Stimulated activated CD4-positive, alpha-beta T cell treated with anti-CD3 and anti-CD28 coated beads, Interleukin-4, amount 100 ng/mL, for 24 hours (primary cell): ENCODE data around the gene SULF2.

Source experiments
- DNase-seq: peaks from one replicate; pipeline ENCODE4 v3.0.0-alpha.2; 2020

The SULF2 gene

DNA sequence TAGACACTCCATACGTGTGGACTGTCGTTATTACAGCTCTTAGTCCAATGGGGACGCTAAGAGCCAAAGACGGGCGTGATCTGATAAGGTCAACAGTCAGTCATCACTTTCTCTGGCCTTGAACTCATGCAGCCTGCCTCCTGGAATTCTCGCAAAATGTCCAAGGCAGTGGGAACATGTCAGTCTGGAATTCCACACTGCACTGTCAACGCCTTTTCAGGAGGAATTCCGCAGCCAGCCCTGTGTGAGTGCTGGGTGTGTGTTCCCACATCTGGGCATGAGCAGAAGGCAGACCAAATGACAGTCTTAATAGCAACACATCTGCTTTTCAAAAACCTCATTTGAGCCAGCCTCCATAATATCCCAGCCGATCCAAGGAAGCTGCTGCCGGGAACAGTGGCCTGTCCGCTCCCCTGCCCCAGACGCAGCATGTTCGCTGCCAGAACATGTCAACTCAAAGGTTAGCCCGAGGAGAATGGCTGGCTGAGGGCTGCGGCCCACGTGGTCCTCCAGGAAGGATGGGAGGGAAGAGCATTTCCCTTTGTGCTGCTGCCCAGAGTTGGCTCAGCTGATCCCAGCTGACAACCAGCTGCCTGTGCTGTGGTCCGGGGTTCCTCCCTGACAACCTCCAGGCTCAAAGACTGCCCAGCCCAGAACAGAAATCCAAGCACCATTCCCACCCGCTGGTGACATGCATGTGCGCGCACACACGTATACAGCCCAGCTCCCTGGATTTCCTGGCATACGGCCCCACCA lies 103.1 kb downstream of the SULF2 start:
- no peak for DNase-seq

DNA sequence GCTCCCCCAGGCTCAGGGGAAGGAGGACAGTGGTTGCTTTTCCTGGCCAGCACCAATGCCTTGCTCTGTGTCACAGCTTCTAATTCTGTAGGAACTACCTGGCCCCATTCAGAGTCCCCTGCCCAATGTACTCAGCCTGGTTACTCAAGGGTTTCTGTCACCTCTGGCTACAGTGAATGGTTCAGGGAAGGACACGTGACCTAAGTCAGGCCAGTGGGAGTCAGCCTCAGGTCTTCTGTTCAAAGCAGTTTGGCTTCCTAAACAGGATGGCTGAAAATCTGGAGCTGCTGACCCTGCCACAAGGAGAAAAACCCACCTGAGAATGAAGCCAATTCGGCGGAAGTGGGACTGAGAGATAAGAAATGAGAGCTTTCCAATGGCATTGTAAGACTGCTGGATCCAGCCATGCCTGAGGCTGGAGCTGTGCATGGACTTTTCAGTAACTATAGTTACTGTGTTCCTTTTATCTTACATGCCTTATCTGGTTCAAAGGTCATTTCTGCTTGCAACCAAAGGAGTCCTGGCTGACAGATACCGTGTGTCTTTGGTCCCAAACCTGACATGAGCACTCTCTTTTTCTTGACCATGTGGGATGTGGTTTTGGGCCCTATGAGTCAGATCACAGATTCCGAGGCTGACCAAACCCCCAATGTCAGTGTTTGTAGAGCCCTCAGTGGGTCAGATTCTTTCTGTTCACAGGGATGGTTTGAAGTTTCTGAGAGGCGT lies 104.3 kb downstream of the SULF2 start:
- no peak for DNase-seq

DNA sequence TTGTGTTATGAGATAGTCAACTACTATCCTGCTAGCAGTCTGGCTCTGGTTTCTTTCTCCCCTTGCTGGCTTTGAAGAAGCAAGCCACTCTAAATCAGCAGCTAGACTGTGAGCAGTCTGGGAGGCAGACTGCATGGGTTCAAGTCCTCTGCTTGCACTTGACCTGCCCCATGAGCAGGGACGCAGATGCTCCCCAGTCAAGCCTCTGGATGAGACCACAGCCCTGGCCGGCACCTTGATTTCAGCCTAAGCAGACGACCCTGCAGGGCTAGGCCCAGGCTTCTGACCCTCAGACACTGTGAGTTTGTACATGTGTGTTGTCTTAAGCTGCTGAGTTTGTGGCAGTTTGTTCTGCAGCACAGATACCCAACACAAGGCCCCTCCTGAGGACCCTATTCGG lies 105.8 kb downstream of the SULF2 start:
- DNase-seq, result no peak

DNA sequence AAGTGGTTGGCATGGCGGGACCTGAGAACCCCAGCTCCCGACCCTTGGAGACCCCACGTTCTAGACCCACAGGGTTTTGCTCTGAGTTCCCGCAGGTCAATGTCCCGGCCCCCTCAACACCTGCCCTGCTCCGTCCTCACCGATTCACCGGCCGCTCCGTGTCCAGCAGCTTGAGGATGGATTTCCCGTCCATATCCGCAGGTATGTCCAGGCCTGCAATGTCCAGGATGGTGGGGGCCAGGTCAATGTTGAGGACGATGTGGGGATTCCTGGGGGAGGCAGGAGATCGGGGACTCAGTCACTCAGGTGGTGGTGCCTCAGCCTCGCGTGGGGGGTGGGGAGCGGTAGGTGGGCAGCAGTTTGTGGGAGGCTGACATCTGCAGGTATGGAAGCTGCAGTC lies 106.7 kb downstream of the SULF2 start:
- no peak for DNase-seq

DNA sequence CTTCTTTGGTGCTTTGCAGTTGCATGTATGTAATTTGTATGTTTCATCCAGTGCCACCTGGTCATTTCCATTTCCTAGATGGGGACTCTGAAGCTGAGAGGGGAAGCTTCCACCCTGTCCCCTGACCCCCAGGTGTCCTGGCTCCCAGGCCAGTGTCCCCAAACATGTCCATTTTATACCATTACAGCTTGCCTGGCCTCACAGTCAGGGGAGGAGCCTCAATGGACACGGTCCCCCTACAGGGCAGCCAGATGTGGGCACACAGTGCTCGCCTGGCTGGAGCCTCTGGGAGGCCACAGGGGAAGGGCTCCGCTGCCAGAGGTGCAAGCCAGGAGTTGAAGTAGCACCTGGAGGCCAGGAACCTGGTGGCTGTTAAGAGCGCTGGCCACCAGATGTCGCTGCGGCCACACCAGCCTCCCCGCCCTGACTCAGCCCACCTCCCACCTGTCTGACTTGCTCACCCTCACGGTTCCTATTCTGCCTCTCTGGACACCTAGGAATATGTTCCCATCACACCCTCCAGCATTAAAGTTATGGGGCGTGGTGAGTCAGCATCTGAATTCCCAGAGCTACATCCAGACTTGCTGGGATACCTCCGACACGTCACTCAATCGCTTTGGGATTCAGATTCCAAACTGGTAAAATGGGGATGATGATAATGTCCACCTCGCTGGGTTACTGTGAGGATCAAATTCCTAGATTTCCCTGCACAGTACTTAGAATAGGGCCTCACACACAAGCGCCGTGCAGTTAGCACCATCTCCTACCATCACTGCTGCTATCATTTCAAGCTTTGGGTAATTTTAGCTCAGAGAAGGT lies 107.4 kb downstream of the SULF2 start:
- DNase-seq, result peak; percentile 69

DNA sequence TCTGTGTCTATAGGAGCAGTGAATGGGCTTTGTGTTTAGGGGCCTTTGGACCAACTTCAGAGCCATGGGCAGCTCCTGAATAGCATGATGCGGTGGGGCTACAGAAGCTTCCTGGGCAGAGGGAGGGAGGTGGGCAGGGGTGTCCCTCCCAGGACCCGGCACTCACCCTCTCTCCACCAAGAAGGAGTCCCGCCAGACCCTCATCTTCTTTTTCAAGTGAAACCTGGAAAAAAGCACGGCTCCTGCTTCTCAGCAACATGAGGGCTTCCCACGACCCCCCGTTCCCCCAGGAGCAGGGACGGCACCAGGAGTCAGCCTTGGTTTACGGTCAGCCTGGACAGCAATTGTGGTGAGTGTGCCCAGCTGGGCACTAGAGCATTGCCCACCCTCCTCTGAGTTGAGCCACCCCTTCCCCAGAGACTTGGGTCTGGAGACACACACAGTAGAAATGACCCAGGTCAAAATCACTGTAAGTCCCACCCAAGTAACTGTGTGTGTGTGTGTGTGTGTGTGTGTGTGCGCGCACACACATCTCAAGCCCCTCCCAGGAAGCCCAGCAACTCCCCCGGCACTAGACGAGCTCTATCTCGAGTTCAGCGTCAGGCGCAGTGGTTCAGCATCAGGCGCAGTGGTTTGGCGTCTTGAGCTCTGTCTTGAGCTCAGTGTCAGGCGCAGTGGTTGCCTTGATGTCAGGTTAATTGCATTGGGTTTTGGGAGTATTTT lies 108.2 kb downstream of the SULF2 start:
- no peak for DNase-seq

DNA sequence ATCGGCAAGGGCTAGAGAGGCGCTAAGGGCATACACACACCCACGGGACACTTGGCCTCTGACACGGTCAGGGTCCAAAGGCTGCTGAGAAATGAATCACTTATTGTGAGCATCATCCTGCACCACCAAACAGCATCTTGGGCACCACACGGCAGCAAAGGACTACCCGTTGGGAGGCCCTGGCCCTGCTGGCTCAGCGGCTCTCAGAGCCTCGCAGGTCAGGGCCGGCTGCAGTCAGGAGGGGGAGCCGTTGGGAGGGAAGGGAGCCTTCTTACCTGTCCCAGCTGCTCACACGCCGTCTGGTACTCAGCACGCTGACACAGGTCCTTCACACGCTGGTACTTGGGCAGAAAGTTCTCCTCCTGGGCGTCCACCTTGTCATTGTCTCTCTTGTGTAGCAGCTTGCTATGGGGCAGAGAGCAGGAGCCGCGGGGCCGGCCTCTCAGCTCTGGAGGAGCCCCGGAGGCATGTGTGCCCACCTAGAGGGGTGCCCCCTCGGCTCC lies 109.0 kb downstream of the SULF2 start:
- no peak for DNase-seq

DNA sequence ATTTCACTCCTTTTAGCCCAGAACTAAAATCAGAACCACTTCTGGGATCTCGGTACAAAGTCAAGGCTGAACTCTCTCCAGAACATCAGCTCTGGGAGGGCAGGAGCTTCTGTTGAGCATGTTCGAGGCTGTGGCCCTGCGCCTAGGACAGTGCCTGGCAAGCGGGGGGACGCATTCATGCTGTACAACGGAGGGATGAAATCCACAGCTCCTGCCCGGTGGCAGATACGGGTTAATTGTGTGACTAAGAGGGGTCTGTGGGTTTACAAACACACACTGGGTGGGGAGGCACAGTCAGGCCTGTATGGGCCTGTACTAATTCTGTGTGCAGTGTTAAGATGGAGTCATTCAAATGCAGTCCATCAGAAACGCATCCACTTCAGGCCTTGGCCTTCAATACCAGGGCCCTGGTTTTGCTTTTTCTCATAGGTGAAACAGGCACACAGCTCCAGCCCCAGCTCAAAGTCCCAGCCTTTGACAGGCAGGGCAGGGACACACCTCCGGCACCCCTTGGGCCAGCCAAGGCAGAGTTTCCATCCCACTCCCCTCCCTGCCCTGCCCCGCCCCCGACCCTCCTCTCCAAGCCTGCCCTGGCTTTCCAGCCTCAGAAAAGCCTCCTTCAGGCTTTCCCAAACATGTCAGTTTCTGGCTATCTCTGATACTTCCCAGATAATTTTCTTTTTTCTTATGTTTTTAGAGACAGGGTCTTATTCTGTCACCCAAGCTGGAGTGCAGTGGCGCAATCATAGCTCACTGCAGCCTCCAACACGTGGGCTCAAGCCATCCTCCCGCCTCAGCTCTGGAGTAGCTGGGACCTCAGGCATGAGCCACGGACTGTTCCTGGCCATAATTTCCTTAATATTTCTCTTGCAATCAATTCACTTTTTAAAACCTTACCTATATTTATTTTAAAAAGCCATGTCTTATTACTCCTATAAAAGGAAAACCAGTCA lies 109.8 kb downstream of the SULF2 start:
- no peak for DNase-seq

DNA sequence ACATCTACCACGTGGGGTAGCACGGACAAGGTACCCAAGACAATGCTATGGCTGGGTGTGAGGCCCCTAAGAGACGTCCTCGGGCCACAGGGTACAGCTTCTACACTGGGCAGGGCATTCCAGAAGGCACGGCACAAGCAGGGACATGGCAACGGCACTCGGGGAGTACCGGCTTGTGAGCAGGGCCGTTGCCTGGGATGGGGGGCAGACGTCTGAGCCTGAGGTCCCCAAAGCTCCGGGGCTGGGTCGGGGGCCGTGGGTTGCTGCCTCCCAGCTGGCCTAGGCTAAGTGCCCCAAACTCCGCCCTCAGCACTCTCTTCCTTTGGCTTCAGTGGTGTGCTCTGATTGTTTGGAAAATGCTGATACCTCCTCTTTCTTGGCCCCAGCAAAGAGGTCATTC lies 110.6 kb downstream of the SULF2 start:
- no peak for DNase-seq

DNA sequence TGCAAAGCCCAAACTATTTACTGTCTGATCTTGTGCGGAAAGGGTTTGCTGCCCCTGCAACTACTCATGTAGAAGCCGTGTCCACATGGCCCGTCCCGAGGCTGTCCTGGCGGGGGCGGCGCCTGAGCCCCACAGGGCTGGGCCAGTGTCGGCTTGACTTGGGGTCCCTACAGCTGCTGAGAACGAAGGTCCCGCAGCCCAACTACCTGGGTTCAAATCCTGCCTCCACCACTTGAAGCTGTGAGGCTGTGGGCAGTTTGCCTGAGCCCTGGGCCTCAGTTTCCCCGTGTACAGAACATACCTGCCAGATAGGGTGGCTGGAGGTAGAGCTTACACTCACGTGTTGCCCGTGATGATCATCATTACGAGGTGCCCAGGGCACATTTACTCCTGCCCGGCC lies 111.1 kb downstream of the SULF2 start:
- DNase-seq, result no peak

DNA sequence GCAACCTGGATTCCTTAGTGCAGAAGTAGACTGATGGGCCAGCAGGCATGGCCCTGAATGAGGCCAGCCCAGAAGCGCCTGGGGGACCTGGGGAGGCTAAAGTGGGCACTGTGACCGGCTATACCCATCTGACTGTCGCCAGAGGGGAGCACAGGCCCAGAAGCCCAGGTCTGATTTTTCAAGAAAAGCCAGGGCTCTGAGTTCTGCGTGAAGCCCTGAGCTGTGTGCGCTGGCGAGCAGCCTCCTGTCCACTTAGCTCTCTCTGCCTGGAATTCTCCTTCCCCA lies 111.7 kb downstream of the SULF2 start:
- no peak for DNase-seq

DNA sequence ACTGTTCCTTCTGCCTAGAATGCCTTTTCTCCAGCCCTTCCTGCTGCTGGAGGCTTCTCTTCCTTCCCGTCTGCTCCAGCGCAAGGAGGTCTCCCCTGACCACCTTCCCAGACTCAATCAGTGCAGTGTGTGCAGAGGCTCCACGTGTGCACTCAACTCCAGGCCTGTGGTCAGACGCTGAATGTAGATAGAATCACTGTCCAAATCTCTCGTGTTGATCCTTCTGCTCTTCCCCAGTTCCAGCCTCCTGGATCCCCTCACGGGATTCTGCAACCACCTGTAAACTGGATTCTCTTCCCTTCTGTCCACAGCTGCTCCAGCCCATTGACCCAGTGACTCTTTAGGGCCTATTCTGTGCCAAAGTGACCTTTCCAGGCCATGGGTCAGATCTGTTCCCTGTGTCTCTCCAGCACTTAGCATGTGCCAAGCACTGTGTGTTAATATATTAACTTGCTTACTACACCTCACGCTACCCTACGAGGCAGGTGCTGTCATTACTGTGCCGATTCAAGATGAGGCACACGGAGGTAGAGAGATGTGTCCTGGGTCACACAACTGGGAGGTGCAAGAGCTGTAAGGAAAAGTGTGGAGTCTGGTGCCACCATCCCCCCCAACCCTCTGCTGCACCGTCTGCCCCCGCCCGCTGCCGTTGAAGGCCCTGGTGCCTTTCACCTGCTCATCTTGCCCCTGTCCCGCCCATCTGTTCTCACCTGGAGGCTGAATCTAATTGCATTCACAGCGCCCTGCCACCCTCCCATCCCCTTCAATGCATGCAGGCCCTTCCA lies 112.2 kb downstream of the SULF2 start:
- no peak for DNase-seq

DNA sequence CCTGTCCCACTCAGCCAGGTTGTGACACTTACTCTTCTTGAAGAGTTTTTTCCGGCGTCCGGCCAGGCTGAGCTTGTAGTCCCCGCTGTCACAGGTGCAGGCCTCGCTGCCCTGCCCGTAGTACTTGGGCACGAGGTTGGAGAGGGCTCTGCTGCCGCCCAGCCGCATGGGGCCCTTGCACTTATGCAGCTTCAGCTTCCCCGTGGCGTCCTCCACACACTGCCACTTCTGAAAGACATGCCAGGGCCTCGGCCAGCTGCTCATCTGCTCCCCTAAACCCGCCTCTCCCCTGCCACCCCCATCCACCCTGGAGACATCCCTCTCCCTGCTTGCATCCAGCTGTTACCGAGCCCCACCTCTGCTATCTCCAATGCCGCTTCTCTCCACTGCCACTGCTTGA lies 113.1 kb downstream of the SULF2 start:
- DNase-seq, result no peak

DNA sequence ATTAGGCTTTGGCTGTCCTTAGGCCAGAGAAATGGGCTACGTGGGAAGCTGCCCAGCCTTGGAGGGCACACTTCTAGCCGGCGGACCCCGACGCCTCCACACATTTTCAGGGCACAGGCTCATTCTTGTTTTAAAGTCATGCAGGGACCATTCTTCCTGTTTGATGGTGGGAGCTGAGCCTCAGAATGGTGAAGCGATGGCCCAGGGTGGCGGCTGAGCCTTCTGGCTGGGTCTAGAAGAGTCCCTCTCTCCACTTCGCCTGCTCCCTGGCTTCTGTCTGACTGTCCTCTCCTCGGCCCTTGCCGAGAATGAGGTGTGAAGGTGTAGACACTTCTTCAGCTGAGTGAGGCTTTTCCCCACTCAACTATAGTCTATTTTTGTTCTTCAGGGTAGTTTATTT lies 114.4 kb downstream of the SULF2 start:
- no peak for DNase-seq

DNA sequence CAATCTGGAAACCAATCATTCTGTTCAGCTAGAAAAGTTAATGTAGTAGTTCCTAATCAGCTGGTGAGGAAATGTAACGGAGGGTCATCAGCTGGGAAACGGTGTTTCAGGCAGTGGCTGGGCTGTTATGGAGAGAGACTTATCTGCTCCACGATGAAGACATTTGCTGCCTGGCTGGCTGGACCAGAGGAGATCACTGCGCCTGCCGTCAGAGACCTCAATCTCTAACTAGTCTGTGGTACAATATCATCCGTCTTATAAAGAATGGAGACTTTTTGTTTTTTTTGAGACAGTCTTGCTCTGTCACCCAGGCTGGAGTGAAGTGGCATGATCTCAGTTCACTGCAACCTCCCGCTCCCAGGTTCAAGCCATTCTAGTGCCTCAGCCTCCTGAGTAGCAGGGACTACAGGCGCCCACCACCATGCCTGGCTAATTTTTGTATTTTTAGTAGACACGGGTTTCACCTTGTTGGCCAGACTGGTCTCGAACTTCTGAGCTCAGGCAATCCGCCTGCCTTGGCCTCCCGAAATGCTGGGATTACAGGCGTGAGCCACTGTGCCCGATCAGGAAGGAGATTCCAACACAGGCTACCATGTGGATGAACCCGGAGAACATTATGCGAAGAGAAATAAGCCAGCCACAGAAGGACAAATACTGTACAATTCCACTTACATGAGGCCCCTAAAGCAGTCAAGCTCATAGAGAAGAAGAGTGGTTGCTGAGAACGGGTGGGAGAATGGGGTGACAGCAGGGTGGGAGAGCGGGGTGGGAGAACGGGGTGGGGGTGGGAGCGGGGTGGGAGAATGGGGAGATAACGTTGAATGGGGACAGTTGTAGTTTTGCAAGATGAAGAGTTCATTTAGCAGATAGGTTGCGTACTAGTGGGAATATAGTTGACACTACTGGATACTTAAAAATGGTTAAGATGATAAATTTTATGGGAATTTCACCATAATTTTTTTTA lies 115.1 kb downstream of the SULF2 start:
- no peak for DNase-seq

DNA sequence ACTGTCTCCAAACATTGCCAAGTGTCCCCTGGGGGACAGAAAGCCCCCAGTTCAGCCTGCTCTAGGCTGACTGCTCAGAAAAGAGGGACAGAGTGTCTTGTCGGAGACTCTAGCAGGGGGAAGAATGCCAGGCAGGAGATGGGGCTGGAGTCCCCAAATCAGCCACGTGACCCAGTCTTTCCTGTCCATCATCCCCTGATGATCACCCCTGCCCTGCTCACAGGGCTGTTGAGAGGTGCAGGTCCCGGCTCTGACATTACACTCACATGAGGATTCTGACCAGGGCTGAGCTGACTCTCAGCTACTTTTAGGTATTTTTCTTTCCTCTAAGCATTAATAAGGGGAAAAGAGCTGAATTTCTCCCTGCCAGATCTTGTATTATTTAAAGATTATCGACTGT lies 115.8 kb downstream of the SULF2 start:
- no peak for DNase-seq

DNA sequence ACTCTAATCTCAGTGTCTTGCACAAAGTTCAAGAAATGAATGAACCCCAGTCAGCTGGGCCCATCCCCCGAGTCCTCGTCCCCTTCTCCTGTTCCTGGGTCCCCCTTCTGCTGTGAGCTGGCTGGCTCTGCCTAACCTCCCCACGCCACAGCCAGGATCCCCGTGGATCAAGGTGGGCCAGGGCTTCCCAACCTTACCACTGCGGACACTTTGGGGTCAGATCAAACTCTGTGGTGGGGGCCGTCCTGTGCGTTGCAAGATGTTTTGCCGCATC lies 116.2 kb downstream of the SULF2 start:
- DNase-seq, result no peak

DNA sequence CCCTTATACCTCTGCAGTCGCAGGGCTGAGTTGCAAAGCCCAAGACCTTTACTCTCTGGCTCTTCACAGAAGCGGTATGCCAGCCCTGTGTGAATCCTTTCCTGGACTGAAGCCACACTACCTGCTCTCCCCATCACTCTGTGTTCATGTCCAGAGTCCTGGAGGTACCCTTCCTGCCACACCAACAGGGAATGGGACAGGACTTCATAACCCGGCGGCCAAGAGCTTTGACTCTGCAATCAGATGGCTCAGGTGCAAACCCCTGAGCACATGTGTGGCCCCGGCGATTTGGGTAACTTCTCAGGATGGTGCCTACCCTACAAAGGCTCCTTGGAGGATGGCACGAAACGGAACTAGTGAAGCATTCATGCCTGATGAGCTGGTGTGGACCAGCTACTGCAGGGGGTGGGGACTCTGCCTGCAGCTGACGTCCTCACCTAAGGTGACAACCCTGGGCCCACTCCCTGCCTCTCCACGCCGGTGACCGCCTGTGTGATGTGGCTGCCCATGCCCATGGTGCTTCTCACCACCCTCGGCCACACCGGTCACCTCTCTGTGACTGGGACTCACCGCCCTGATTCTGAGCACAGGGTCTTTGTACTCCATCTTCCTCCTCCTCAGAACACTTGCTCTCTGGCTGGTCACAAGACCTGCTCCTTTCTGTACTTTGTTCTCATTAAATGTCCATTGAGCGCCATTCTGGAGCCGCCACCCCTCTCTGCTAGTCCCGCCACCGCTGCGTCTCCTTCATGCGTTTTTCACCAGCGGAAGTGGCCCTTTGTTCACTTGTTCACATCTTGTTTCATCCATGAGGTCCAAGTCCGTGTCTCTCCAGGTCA lies 116.7 kb downstream of the SULF2 start:
- DNase-seq, result no peak
